Activated T-cell treated with anti-CD3 and anti-CD28 coated beads for 4 hours (primary cell): ENCODE measurements around the gene FGGY.

Experiments used
- DNase-seq: peaks from one replicate; pipeline ENCODE4 v3.0.0-alpha.2; 2020

The FGGY gene

GRCh38 chr1:59751801-59752200, 454.9 kb downstream of the FGGY start:
- no peak for DNase-seq

GRCh38 chr1:59752556-59753414, 455.9 kb downstream of the FGGY start:
- DNase-seq = no peak

GRCh38 chr1:59755069-59755685, 458.3 kb downstream of the FGGY start:
- no peak for DNase-seq

DNA sequence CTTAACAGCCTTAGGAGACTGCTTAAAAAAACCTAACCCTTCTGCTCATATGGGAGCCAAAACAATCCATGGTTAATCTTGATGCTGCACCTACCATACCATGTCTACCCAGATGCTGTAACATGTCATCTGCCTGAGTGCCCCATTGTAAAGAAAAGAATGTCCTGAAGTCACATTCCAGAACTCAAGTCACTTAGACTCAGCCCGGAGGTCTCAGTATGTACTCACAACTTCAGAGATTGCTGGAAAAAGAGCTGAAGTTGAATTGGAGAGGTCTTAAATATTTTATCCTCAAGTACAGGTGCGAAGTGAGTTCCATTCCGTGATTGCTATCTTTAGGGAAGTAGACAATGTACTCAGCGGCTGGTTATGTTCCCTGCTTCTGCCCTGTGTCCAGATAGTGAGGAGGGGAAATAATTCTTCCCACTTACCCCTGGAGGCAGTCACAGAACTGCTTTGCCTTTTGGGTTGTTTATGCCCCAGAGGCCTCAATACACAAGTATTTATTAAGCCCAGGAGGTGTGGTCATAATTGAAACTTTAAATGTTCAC, 460.4 kb downstream of the FGGY start:
- no peak for DNase-seq

- DNase-seq = peak; percentile 57
These were observed 462.4 kb downstream of the FGGY start for GRCh38 chr1:59759156-59759925.

DNA sequence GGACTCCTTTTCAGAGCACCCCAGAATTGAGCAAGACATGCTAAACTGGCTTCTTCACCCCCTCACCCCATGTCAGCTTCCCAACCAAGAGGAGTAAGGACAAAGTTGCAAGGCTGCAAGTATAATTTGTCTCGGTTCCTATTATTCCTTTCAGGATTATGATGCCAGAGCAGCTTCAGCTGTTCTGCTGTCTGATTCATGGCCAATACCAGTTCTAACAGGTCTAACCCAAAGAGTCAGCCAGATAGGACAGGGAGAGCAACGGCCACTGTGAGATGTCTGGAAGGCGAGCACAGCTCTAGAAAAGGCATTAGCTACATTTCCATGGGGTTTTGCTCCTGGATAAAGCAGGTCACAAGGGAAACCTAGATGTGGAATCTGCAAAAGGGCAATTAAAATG, 464.5 kb downstream of the FGGY start:
- DNase-seq = no peak

- DNase-seq = no peak
These were observed 466.5 kb downstream of the FGGY start for GRCh38 chr1:59763418-59763817.

GRCh38 chr1:59765011-59765730, 468.3 kb downstream of the FGGY start:
- no peak for DNase-seq

GRCh38 chr1:59766227-59766855, 469.4 kb downstream of the FGGY start:
- DNase-seq = no peak

GRCh38 chr1:59767119-59767518, 470.2 kb downstream of the FGGY start:
- DNase-seq = no peak

DNA sequence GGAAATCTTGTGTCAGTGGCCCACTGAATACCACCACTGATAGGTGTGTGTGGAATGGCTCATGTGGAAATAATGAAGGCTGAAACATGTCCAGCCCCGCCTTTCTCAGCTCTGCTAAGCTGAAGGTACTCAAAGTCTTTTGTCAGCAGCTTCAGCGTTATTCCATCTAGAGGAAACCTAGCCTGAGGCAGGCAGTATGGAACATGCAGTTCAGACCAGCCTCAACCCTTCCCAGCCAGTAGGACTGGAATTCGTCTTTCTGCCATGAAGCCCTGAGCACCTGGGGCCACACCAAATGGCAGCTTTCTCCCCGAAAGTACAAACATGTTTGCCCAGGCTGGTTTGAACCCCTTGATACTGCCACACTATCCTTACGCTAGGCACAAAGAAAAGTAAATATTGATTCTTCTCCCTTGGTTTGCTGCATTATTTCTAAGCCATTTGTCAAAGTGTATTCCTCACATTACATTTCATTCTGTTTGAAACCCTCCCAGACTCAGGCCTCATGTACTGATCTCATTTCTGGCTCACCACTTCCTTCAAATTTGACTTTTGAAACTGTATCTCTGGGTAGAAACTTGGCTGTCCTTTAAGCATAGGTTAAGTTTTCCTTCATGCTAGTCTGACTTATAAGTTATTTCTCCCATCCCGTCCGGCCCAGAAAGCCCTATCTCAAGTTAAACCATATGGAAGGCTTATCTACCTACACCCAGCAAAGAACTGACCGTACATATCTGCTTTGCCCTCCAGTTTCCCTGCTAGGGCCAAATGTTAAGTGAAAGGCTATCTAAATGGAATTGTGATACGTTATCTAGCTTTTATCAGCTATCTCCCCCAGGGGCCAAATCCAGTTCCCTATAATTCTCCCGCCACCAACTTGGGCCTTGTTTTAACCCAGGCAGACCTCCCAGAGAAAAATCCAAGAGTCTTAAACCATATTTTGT, 472.2 kb downstream of the FGGY start:
- no peak for DNase-seq

- no peak for DNase-seq
These were observed 472.8 kb downstream of the FGGY start for GRCh38 chr1:59769736-59770095.

- DNase-seq = no peak
These were observed 474.5 kb downstream of the FGGY start for GRCh38 chr1:59771361-59771760.

- DNase-seq = no peak
These were observed 478.6 kb downstream of the FGGY start for GRCh38 chr1:59775480-59775879.

DNA sequence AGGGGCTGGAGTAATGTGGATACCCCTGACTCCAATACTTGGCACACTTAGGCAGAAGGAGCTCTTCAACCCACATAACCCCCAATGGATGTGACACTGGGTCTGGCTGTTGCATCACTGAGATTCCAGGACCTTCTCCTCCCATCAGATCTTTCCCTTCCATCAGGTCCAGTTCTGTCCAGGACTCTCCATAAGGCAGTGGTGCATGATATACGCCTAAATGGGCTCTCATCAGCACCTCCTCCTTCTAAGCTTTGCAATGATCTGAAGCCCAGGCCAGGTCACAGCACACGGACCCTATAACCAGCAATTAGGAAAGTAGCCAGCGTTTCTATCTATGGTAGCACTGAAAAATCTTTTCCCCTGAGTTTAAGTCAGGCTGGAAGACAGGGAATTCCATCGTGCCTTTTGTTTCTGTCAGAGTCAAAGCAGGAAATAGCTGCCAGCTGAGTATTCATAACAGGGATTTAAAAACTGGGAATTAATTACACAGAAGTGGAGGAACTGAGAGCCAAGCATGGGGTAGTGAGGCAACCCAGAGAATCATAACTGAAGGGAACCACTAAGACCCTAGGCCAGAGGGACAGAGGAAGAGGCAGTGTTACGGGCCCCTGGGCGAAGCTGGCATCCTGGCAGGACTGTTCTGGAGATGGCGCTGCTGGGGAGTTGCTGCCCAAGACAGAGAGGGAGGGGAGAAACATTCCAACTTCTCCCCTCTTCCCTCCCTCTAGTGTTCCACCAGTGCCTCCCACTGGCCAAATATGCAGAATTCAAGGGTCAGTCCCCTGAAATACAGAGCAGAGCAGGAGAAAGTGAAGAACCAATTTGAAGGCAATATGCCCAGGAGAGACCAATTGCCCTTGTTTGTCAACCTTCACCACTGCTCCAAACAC, 480.3 kb downstream of the FGGY start:
- DNase-seq = no peak

DNA sequence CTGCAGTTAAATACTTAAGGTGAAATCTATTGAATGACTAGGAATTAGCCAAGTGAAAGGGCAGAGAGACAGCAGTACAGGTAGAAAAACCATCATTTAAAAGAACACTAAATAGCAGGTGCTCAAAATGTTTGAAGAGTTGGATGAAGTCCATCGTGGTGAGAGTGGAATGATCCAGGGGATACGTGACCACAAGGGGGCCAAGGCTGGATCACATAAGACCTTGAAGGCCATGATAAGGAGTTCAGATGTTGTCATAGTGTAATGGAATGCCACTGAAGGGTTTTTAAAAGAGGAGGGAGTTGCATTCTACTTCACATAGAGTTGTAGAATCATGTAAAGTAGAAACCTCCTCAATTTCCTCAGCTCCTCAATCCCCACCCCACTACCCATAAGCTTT, 483.1 kb downstream of the FGGY start:
- DNase-seq = no peak

DNA sequence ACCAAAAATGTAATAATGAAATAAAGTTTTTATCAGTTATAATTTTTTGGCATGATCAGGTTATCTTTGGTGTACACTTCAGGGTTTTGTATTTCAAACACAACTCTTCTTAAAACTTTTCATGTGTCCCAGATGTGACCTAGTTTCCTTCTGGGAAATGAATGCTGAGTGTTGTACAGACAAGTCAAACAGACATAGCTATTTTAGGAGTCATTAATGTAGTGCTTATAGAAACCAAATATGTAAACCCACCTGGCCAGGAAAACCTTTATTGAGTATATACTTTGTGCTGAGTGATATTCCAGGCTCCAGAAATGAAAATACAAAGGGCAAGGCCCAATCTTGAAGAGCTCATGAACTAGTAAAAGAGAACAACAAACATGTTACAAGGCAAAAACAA, 491.9 kb downstream of the FGGY start:
- DNase-seq = no peak

GRCh38 chr1:59798600-59798999, 501.7 kb downstream of the FGGY start:
- DNase-seq = no peak

DNA sequence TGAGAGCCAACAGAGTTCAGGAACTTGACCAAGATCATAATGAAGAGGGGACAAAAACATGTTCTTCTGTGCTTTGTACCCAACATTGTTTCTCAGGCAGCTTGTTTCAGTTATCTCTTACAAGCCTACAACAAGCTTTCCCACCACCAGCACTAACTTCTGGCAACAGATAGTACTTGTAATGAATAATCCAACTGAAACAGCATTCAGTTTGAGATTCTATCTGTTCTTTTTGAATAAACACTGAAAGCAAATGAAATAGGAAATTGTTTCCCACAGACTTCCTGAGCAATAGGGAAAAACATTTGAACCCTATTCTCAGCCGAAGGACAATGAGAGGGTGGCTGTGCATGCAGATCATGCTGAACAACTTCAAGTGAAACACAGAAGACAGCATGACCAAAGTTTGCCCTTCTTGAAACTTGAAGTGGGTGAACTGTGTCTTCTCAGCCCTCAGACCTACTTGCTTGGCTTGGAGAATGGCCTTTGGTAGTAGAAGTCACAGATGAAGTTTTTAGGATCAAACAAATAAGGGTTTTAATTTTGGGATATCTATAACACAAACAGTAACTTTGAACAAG, 506.7 kb downstream of the FGGY start:
- no peak for DNase-seq

DNA sequence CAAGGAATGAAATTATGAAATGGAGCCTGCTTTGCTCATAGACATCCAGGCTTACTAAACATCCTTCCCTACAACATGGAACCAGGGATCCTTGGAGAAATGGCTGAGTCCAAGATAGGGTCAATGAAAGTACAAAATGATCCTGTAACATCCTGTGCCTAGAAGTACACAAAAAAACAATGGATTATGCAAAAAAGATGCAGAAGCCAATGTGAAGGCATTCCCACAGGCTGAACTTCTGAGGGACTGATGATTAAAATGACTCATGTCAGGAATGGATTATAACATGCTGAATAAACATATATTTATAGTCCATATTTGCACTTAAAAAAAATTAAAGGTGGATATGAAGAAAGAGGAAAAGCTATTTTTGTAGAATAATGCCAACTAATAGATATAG, 507.4 kb downstream of the FGGY start:
- no peak for DNase-seq
